HepG2 (cell line): ENCODE results near the gene PPP4C. TPM values are rescaled to one million over a fixed set of nuclear protein-coding genes. Genes with fewer than 3 reads are reported as not detected.
A peak's percentile ranks its signal among the peaks of the same experiment; 100 is the strongest.

ENCODE experiments used
- FIP1L1 ChIP-seq: fragments of 200-400 bp; formaldehyde crosslinking; IDR thresholded peaks from 2 replicates; pipeline ENCODE4 v1.6.1; 2018; ENCODE audit warnings: low read depth, mild to moderate bottlenecking, low read length, moderate library complexity, borderline replicate concordance; ENCODE audit not compliant: insufficient read depth
- FOXK2 ChIP-seq: fragments of 450-650 bp; IDR thresholded peaks from 2 replicates; pipeline ENCODE4 v1.6.1; 2016
- GMEB2 ChIP-seq: IDR thresholded peaks from 2 replicates; pipeline ENCODE4 v1.6.1; 2016; ENCODE audit warnings: missing biosample characterization, missing genetic modification reagents, low read depth
- KAT2B ChIP-seq: fragments of 150-350 bp; IDR thresholded peaks from 2 replicates; pipeline ENCODE4 v1.6.1; 2014; ENCODE audit warnings: low read depth, low read length, borderline replicate concordance
- MNT ChIP-seq: fragments of 450-650 bp; IDR thresholded peaks from 2 replicates; pipeline ENCODE4 v1.6.1; 2016
- MXD4 ChIP-seq: IDR thresholded peaks from 2 replicates; pipeline ENCODE4 v1.6.1; 2016; ENCODE audit warnings: mild to moderate bottlenecking, missing biosample characterization, missing genetic modification reagents
- NFYC ChIP-seq: IDR thresholded peaks from 2 replicates; pipeline ENCODE4 v1.6.1; 2016; ENCODE audit warnings: missing genetic modification reagents, missing compliant biosample characterization
- SP4 ChIP-seq: sonication (generic); formaldehyde crosslinking; IDR thresholded peaks from 2 replicates; pipeline ENCODE4 v1.8.1; 2023; ENCODE audit warnings: mild to moderate bottlenecking, missing genetic modification reagents
- SPEN ChIP-seq: sonication (generic); formaldehyde crosslinking; IDR thresholded peaks from 2 replicates; pipeline ENCODE4 v1.5.1; 2020; ENCODE audit warnings: low read depth, mild to moderate bottlenecking, missing genetic modification reagents
- TMF1 ChIP-seq: sonication (generic); formaldehyde crosslinking; IDR thresholded peaks from 2 replicates; pipeline ENCODE4 v1.8.1; 2022; ENCODE audit warnings: low read depth, missing genetic modification reagents
- ZBTB38 ChIP-seq: sonication (generic); formaldehyde crosslinking; IDR thresholded peaks from 2 replicates; pipeline ENCODE4 v1.5.1; 2020; ENCODE audit warnings: mild to moderate bottlenecking, missing genetic modification reagents
- ZFP41 ChIP-seq: sonication (generic); formaldehyde crosslinking; IDR thresholded peaks from 2 replicates; pipeline ENCODE4 v1.4.0; 2020; ENCODE audit warnings: mild to moderate bottlenecking, missing genetic modification reagents, borderline replicate concordance
- ZFY ChIP-seq: sonication (generic); formaldehyde crosslinking; IDR thresholded peaks from 2 replicates; pipeline ENCODE4 v1.4.0; 2020; ENCODE audit warnings: missing genetic modification reagents
- ZNF205 ChIP-seq: IDR thresholded peaks from 2 replicates; pipeline ENCODE4 v1.6.1; 2018; ENCODE audit warnings: missing biosample characterization, missing genetic modification reagents
- ZNF549 ChIP-seq: sonication (generic); formaldehyde crosslinking; IDR thresholded peaks from 2 replicates; pipeline ENCODE4 v1.5.0; 2020; ENCODE audit warnings: missing genetic modification reagents
- ZNF567 ChIP-seq: sonication (generic); formaldehyde crosslinking; IDR thresholded peaks from 2 replicates; pipeline ENCODE4 v1.8.1; 2023; ENCODE audit warnings: mild to moderate bottlenecking, missing genetic modification reagents, borderline replicate concordance
- ZNF639 ChIP-seq: conservative IDR thresholded peaks from 2 replicates; pipeline ENCODE4 v1.6.1; 2018; ENCODE audit warnings: missing genetic modification reagents
- polyA plus RNA-seq, 8 experiments: library from polyadenylated mRNA; depleted of rRNA in 3 of 8; stranded (reverse) in 7 of 8; unstranded in 1 of 8; fragments of >200 nt; fragmentation: Illumina TruSeq in 4 of 8; extraction: Trizol in 4 of 8; gene quantifications; 2 replicates each; pipeline versions ENCODE4 v1.2.1 to v1.2.3, GENCODE V29; 2011 to 2016; ENCODE audit warnings: low read depth in 4 of 8, missing spikeins in 1 of 8, mixed read lengths in 1 of 8; ENCODE audit not compliant: insufficient read depth in 1 of 8
- total RNA-seq, 5 experiments: library from RNA; depleted of rRNA; stranded (reverse); fragments of >200 nt; fragmentation: Illumina TruSeq; extraction: Trizol; gene quantifications; 2 replicates each; pipeline ENCODE4 v1.2.3, GENCODE V29; 2016; ENCODE audit warnings: low read depth in 1 of 5
- TF ChIP-seq, protein P1 (sequence below): sonication (generic); formaldehyde crosslinking; IDR thresholded peaks from 2 replicates; pipeline ENCODE4 v1.8.1; 2022; ENCODE audit warnings: low read depth, mild to moderate bottlenecking, missing genetic modification reagents
- TF ChIP-seq, protein P2 (sequence below): sonication (generic); formaldehyde crosslinking; IDR thresholded peaks from 2 replicates; pipeline ENCODE4 v1.5.0; 2020; ENCODE audit warnings: mild to moderate bottlenecking, missing genetic modification reagents
- TF ChIP-seq, protein P3 (sequence below): sonication (generic); formaldehyde crosslinking; conservative IDR thresholded peaks from 2 replicates; pipeline ENCODE4 v1.4.0; 2020; ENCODE audit warnings: missing genetic modification reagents

Gene PPP4C
- total and polyA plus RNA-seq, 2 of the 13 experiments (the other 11 are each of a cell fraction or from before 2014, with no cell fraction given) = 176 to 220 TPM

GRCh38 chr16:30122604-30123160 lies 46.9 kb downstream of the PPP4C start (continued):
- 0 out of 2 replicates have a peak, but pooled peaks have one; percentile 32 for TF ChIP-seq ZNF639 (CRISPR knock-in tag)
- TF ChIP-seq SPEN = no peak
- no peak for TF ChIP-seq GMEB2 (CRISPR knock-in tag)
- no peak for TF ChIP-seq KAT2B
- no peak for TF ChIP-seq FOXK2
- TF ChIP-seq, protein P1, sequence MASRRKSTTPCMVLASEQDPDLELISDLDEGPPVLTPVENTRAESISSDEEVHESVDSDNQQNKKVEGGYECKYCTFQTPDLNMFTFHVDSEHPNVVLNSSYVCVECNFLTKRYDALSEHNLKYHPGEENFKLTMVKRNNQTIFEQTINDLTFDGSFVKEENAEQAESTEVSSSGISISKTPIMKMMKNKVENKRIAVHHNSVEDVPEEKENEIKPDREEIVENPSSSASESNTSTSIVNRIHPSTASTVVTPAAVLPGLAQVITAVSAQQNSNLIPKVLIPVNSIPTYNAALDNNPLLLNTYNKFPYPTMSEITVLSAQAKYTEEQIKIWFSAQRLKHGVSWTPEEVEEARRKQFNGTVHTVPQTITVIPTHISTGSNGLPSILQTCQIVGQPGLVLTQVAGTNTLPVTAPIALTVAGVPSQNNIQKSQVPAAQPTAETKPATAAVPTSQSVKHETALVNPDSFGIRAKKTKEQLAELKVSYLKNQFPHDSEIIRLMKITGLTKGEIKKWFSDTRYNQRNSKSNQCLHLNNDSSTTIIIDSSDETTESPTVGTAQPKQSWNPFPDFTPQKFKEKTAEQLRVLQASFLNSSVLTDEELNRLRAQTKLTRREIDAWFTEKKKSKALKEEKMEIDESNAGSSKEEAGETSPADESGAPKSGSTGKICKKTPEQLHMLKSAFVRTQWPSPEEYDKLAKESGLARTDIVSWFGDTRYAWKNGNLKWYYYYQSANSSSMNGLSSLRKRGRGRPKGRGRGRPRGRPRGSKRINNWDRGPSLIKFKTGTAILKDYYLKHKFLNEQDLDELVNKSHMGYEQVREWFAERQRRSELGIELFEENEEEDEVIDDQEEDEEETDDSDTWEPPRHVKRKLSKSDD = no peak
- TF ChIP-seq ZBTB38 = no peak
- no peak for TF ChIP-seq ZNF549 (CRISPR knock-in tag)
- no peak for TF ChIP-seq MNT
- TF ChIP-seq TMF1 (CRISPR knock-in tag) = no peak
- TF ChIP-seq NFYC (CRISPR knock-in tag) = no peak
- TF ChIP-seq, protein P2, sequence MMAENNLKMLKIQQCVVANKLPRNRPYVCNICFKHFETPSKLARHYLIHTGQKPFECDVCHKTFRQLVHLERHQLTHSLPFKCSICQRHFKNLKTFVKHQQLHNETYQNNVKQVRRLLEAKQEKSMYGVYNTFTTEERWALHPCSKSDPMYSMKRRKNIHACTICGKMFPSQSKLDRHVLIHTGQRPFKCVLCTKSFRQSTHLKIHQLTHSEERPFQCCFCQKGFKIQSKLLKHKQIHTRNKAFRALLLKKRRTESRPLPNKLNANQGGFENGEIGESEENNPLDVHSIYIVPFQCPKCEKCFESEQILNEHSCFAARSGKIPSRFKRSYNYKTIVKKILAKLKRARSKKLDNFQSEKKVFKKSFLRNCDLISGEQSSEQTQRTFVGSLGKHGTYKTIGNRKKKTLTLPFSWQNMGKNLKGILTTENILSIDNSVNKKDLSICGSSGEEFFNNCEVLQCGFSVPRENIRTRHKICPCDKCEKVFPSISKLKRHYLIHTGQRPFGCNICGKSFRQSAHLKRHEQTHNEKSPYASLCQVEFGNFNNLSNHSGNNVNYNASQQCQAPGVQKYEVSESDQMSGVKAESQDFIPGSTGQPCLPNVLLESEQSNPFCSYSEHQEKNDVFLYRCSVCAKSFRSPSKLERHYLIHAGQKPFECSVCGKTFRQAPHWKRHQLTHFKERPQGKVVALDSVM (CRISPR knock-in tag) = no peak
- TF ChIP-seq ZNF205 = no peak
- no peak for TF ChIP-seq FIP1L1
- TF ChIP-seq, protein P3, sequence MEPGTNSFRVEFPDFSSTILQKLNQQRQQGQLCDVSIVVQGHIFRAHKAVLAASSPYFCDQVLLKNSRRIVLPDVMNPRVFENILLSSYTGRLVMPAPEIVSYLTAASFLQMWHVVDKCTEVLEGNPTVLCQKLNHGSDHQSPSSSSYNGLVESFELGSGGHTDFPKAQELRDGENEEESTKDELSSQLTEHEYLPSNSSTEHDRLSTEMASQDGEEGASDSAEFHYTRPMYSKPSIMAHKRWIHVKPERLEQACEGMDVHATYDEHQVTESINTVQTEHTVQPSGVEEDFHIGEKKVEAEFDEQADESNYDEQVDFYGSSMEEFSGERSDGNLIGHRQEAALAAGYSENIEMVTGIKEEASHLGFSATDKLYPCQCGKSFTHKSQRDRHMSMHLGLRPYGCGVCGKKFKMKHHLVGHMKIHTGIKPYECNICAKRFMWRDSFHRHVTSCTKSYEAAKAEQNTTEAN (CRISPR knock-in tag) = no peak
- peak; percentile 18; the same call in 1 of the 2 replicates for TF ChIP-seq SP4 (CRISPR knock-in tag)
- TF ChIP-seq ZNF567 (CRISPR knock-in tag) = no peak
- no peak for TF ChIP-seq ZFY (CRISPR knock-in tag)
- TF ChIP-seq ZFP41 (CRISPR knock-in tag) = no peak
- TF ChIP-seq MXD4 = no peak
